ENCODE results near the gene UBR4. TPM values are rescaled to one million over a fixed set of nuclear protein-coding genes. Genes with fewer than 3 reads are reported as not detected.
"Not testable (repeated sequence)": the region's sequence is repeated elsewhere in the genome, so short reads cannot be mapped to it uniquely, and the experiment has no call there.

Gene UBR4
- total and polyA plus RNA-seq, 10 of the 15 experiments (the other 5 are each of a cell fraction or from before 2014, with no cell fraction given): 34.2 to 124 (median 56.2) TPM

- ChIA-PET CTCF (no interaction called here), POLR2A (no interaction called here)
Observed at GRCh38 chr1:19232524-19232846, 22.4 kb upstream of the UBR4 start.

DNA sequence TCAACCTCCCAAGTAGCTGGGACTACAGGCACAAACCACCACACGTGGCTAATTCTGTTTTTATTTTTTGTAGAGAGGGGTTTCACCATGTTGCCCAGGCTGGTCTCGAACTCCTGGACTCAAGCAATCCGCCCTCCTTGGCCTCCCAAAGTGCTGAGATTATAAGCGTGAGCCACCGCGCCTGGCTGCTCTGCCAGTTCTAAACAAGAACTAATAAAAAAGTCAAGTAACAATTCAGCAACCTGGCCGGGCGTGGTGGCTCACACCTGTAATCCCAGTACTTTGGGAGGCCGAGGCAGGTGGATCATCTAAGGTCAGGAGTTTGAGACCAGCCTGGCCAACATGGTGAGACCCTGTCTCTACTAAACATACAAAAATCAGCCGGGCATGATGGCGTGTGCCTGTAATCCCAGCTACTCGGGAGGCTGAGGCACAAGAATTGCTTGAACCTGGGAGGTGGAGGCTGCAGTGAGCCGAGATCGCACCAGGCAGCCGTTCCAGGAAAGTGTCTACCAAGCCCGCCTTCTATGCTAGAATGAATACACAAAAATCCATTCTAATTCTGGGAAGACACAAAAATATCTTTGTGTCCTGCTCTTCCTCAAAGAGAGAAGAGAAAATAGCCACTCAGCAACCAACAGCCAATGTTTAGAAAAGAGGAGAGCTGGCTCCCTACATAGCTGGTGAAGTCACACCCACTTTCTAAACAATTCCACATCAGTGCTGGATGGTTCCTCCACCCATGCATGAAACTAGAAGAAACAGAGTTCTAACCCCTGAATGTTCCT lies 21.9 kb upstream of the UBR4 start:
- intact Hi-C loops (cut with micrococcal nuclease; ENCODE audit: unreplicated experiment); H3K27me3 ChIP-seq (replicated peaks in 1 of 2; ENCODE audit: control insufficient read depth in 2 of 2, insufficient read depth in 2 of 2, low read length in 1 of 2); ATAC-seq; RAD21 ChIA-PET (ENCODE audit: unreplicated experiment); H3K4me2 ChIP-seq (ENCODE audit: control insufficient read depth, insufficient read depth); POLR2A ChIA-PET; SMC1A ChIA-PET (ENCODE audit: uncharacterized antibody, unreplicated experiment); H3K4me3 ChIP-seq; DNase-seq (ENCODE audit: low read depth, low spot score); FAIRE-seq; H3K4me1 ChIP-seq (ENCODE audit: control insufficient read depth, insufficient read depth, low read length); H3K9ac ChIP-seq (ENCODE audit: control insufficient read depth, insufficient read depth, low read length); H4K20me1 ChIP-seq (ENCODE audit: control insufficient read depth, insufficient read depth); H3K9me3 ChIP-seq (replicated peaks; ENCODE audit: control insufficient read depth, insufficient read depth, low read length); H3K27ac ChIP-seq (ENCODE audit: control insufficient read depth, insufficient read depth); BruUV-seq (replicated peaks); CTCF ChIA-PET; H3K79me2 ChIP-seq (ENCODE audit: control insufficient read depth, insufficient read depth, low read length); H2AFZ ChIP-seq (ENCODE audit: control insufficient read depth, low read depth, low read length); in situ Hi-C loops (cut with MboI): not testable (repeated sequence)
- peaks cover 19 to 32% of the 10 kb centered on the region in 2 experiments for H3K36me3 ChIP-seq (ENCODE audit: control insufficient read depth in 2 of 2, insufficient read depth in 2 of 2, low read length in 1 of 2)
- WGBS (ENCODE audit: insufficient coverage, insufficient replicate concordance, low lambda C conversion rate, missing lambda C conversion rate): 95% methylated on average over 16 of the region's 16 CpGs

More at GRCh38 chr1:19232524-19232846, 22.4 kb upstream of the UBR4 start:
- no peak overlapping the region for H3K4me3 ChIP-seq
- DNase-seq (ENCODE audit: low read depth, low spot score) (no peak), ATAC-seq (no peak), FAIRE-seq (no peak)
- in situ Hi-C loops (cut with MboI): no loop called here
- H3K27me3 ChIP-seq (replicated peaks in 1 of 2; ENCODE audit: control insufficient read depth in 2 of 2, insufficient read depth in 2 of 2, low read length in 1 of 2): no peaks in the 10 kb centered on the region
- no peaks in the 10 kb centered on the region for H3K4me1 ChIP-seq (ENCODE audit: control insufficient read depth, insufficient read depth, low read length)
- H3K4me2 ChIP-seq (ENCODE audit: control insufficient read depth, insufficient read depth): no peak overlapping the region
- H3K9ac ChIP-seq (ENCODE audit: control insufficient read depth, insufficient read depth, low read length): no peak overlapping the region
- H3K9me3 ChIP-seq (replicated peaks; ENCODE audit: control insufficient read depth, insufficient read depth, low read length): no peaks in the 10 kb centered on the region
- peaks cover 21 to 33% of the 10 kb centered on the region in 2 experiments for H3K36me3 ChIP-seq (ENCODE audit: control insufficient read depth in 2 of 2, insufficient read depth in 2 of 2, low read length in 1 of 2)
- ChIA-PET SMC1A (ENCODE audit: uncharacterized antibody, unreplicated experiment) (no interaction called here), RAD21 (ENCODE audit: unreplicated experiment) (no interaction called here)
- H4K20me1 ChIP-seq (ENCODE audit: control insufficient read depth, insufficient read depth): no peaks in the 10 kb centered on the region
- H2AFZ ChIP-seq (ENCODE audit: control insufficient read depth, low read depth, low read length): no peak overlapping the region
- intact Hi-C loops (cut with micrococcal nuclease; ENCODE audit: unreplicated experiment): no loop called here
- H3K27ac ChIP-seq (ENCODE audit: control insufficient read depth, insufficient read depth): no peak overlapping the region
- no TSS peak for BruUV-seq (replicated peaks)
- no peaks in the 10 kb centered on the region for H3K79me2 ChIP-seq (ENCODE audit: control insufficient read depth, insufficient read depth, low read length)
- no peak for TF ChIP-seq STAT3 (IDR thresholded peaks at IDR 0.05; ENCODE audit: low read depth, low read length)
- no peak for TF ChIP-seq FOS (IDR thresholded peaks at IDR 0.05; ENCODE audit: borderline replicate concordance, extremely low read depth, insufficient read length)

Data from GM12878 (cell line).